NCI-H526 treated with DMSO at 0.1 percent for 48 hours (cell line): ENCODE results near the gene GHR.
A peak's percentile ranks its signal among the peaks of the same experiment; 100 is the strongest.
"Not testable (repeated sequence)": the region's sequence is repeated elsewhere in the genome, so short reads cannot be mapped to it uniquely, and the experiment has no call there.

Experiments used
- DNase-seq: peaks from one replicate; lab custom pipeline; 2025; lab: John Stamatoyannopoulos, UW

The GHR gene

GRCh38 chr5:42645138-42645537, 221.9 kb downstream of the GHR start:
- no peak for DNase-seq

- DNase-seq, result no peak
Measured at GRCh38 chr5:42648036-42648435, 224.8 kb downstream of the GHR start.

GRCh38 chr5:42648915-42649314, 225.7 kb downstream of the GHR start:
- no peak for DNase-seq

- no peak for DNase-seq
Measured at GRCh38 chr5:42650084-42650483, 226.8 kb downstream of the GHR start.

- DNase-seq, result no peak
Measured at GRCh38 chr5:42653705-42654104, 230.5 kb downstream of the GHR start.

- no peak for DNase-seq
Measured at GRCh38 chr5:42654645-42655044, 231.4 kb downstream of the GHR start.

GRCh38 chr5:42655982-42656650, 232.9 kb downstream of the GHR start:
- DNase-seq, result no peak

GRCh38 chr5:42656651-42657015, 233.4 kb downstream of the GHR start:
- DNase-seq, result no peak

GRCh38 chr5:42659869-42660268, 236.6 kb downstream of the GHR start:
- DNase-seq, result peak; percentile 44

GRCh38 chr5:42665857-42666256, 242.6 kb downstream of the GHR start:
- no peak for DNase-seq

- DNase-seq, result no peak
Measured at GRCh38 chr5:42666869-42667268, 243.6 kb downstream of the GHR start.

- DNase-seq, result no peak
Measured at GRCh38 chr5:42668254-42668653, 245.0 kb downstream of the GHR start.

GRCh38 chr5:42672925-42673324, 249.7 kb downstream of the GHR start:
- DNase-seq, result no peak

GRCh38 chr5:42675602-42676001, 252.4 kb downstream of the GHR start:
- no peak for DNase-seq

GRCh38 chr5:42676362-42676761, 253.1 kb downstream of the GHR start:
- DNase-seq, result no peak

GRCh38 chr5:42677156-42677842, 254.1 kb downstream of the GHR start:
- DNase-seq, result no peak

GRCh38 chr5:42680046-42680445, 256.8 kb downstream of the GHR start:
- no peak for DNase-seq

GRCh38 chr5:42685078-42685477, 261.8 kb downstream of the GHR start:
- DNase-seq, result not testable (repeated sequence)

GRCh38 chr5:42689391-42689790, 266.2 kb downstream of the GHR start:
- no peak for DNase-seq

- no peak for DNase-seq
Measured at GRCh38 chr5:42691413-42691937, 268.2 kb downstream of the GHR start.

- DNase-seq, result no peak
Measured at GRCh38 chr5:42701351-42702059, 278.3 kb downstream of the GHR start.

- no peak for DNase-seq
Measured at GRCh38 chr5:42703238-42703637, 280.0 kb downstream of the GHR start.

GRCh38 chr5:42715785-42716184, 292.5 kb downstream of the GHR start:
- DNase-seq, result no peak
